OCI-LY3 (cell line): Measurements from ENCODE around the gene CASP10.
"Not testable (repeated sequence)": the region's sequence is repeated elsewhere in the genome, so short reads cannot be mapped to it uniquely, and the experiment has no call there.

Source experiments
- H2AFZ ChIP-seq: fragments of 200-600, 300-600 bp; shearing (Covaris generic); 2 replicates; pipeline ENCODE4 v1.6.0; 2014; ENCODE audit warnings: antibody characterized with exemption, low read depth, low read length
- H3K27ac ChIP-seq: fragments of 200-600, 300-600 bp; sonication (generic); 2 replicates; pipeline ENCODE4 v1.5.1; 2014; ENCODE audit warnings: mild to moderate bottlenecking, low read length, moderate library complexity, mixed read lengths
- H3K27me3 ChIP-seq: fragments of 200-600, 300-600 bp; sonication (generic); 2 replicates; pipeline ENCODE4 v1.6.1; 2014; ENCODE audit warnings: low read depth, low read length, mixed read lengths
- H3K36me3 ChIP-seq: fragments of 200-600, 300-600 bp; sonication (generic); replicated peaks from 2 replicates; pipeline ENCODE3; 2014; ENCODE audit warnings: low read depth, low read length, mixed read lengths
- H3K4me1 ChIP-seq: fragments of 300-600, 200-600 bp; sonication (generic); 2 replicates; pipeline ENCODE4 v1.6.1; 2014; ENCODE audit warnings: low read length, mixed read lengths
- H3K4me2 ChIP-seq: fragments of 200-600, 300-600 bp; sonication (generic); 2 replicates; pipeline ENCODE4 v1.6.1; 2014; ENCODE audit warnings: low read length, mixed read lengths
- H3K4me3 ChIP-seq: fragments of 300-600, 200-600 bp; sonication (generic); 2 replicates; pipeline ENCODE4 v1.5.1; 2014; ENCODE audit warnings: antibody characterized with exemption, mild to moderate bottlenecking, low read length, moderate library complexity
- H3K79me2 ChIP-seq: fragments of 300-600, 200-600 bp; shearing (Covaris generic); 2 replicates; pipeline ENCODE4 v1.6.1; 2014; ENCODE audit warnings: mild to moderate bottlenecking, low read length, mixed read lengths
- H3K9ac ChIP-seq: fragments of 300-600, 200-600 bp; shearing (Covaris generic); 2 replicates; pipeline ENCODE4 v1.6.0; 2014; ENCODE audit warnings: mild to moderate bottlenecking, low read length, moderate library complexity
- H3K9me3 ChIP-seq: fragments of 200-600, 300-600 bp; shearing (Covaris generic); 2 replicates; pipeline ENCODE4 v1.6.1; 2014; ENCODE audit warnings: low read length, mixed read lengths; ENCODE audit not compliant: insufficient read depth
- H4K20me1 ChIP-seq: fragments of 200-600, 300-600 bp; sonication (generic); 2 replicates; pipeline ENCODE4 v1.6.1; 2016; ENCODE audit warnings: low read length, mixed read lengths; ENCODE audit not compliant: insufficient read depth
- CTCF ChIP-seq: fragments of 200-600, 300-600 bp; sonication (generic); IDR thresholded peaks from 2 replicates; pipeline ENCODE4 v1.5.1; 2014; ENCODE audit warnings: antibody characterized with exemption, low read length, low read depth
- EZH2phosphoT487 ChIP-seq: fragments of 200-600 bp; shearing (Covaris generic); IDR thresholded peaks from 2 replicates; pipeline ENCODE4 v1.6.1; 2018; ENCODE audit warnings: antibody characterized with exemption, mixed run types, low read depth

CASP10 gene

GRCh38 chr2:201235860-201236811 is 53.2 kb downstream of the CASP10 start:
- H4K20me1 ChIP-seq = peaks cover 25% of the 10 kb centered on the region
- peaks cover 50% of the 10 kb centered on the region for H3K79me2 ChIP-seq
- H3K4me2 ChIP-seq = peak overlapping the region; percentile 71
- H2AFZ ChIP-seq = no peak overlapping the region
- peak; percentile 80 for TF ChIP-seq CTCF
- TF ChIP-seq EZH2phosphoT487 = no peak
- H3K9ac ChIP-seq = peak overlapping the region; percentile 92
- no peaks in the 10 kb centered on the region for H3K9me3 ChIP-seq
- peaks cover 28% of the 10 kb centered on the region for H3K4me1 ChIP-seq
- H3K27ac ChIP-seq = 0 out of 2 replicates have a peak overlapping the region, but pooled peaks have one; percentile 5
- H3K36me3 ChIP-seq = peaks cover 33% of the 10 kb centered on the region
- peak overlapping the region; percentile 90 for H3K4me3 ChIP-seq
- no peaks in the 10 kb centered on the region for H3K27me3 ChIP-seq

- Histone ChIP-seq H3K4me2 (no peak overlapping the region), H2AFZ (no peak overlapping the region), H3K27ac (no peak overlapping the region), H4K20me1 (peaks cover 25% of the 10 kb centered on the region), H3K9ac (no peak overlapping the region), H3K4me1 (peaks cover 23% of the 10 kb centered on the region), H3K36me3 (peaks cover 41% of the 10 kb centered on the region), H3K27me3 (no peaks in the 10 kb centered on the region), H3K9me3 (no peaks in the 10 kb centered on the region), H3K4me3 (no peak overlapping the region), H3K79me2 (peaks cover 50% of the 10 kb centered on the region)
- TF ChIP-seq CTCF (no peak), EZH2phosphoT487 (no peak)
These were observed 54.7 kb downstream of the CASP10 start for GRCh38 chr2:201237486-201238123.

- not testable (repeated sequence) for H2AFZ ChIP-seq, H3K4me3 ChIP-seq, H3K4me2 ChIP-seq, H3K27ac ChIP-seq, H3K9me3 ChIP-seq, H3K27me3 ChIP-seq, H3K9ac ChIP-seq
- H4K20me1 ChIP-seq = peaks cover 25% of the 10 kb centered on the region
- peaks cover 22% of the 10 kb centered on the region for H3K4me1 ChIP-seq
- H3K36me3 ChIP-seq = peaks cover 41% of the 10 kb centered on the region
- peaks cover 43% of the 10 kb centered on the region for H3K79me2 ChIP-seq
These were observed 56.4 kb downstream of the CASP10 start for GRCh38 chr2:201239167-201239935.

- no peak overlapping the region for H3K4me2 ChIP-seq
- peaks cover 15% of the 10 kb centered on the region for H3K79me2 ChIP-seq
- H3K9ac ChIP-seq = no peak overlapping the region
- peaks cover 30% of the 10 kb centered on the region for H3K36me3 ChIP-seq
- H3K27me3 ChIP-seq = no peaks in the 10 kb centered on the region
- TF ChIP-seq CTCF (no peak), EZH2phosphoT487 (no peak)
- no peak overlapping the region for H2AFZ ChIP-seq
- H3K27ac ChIP-seq = no peak overlapping the region
- 0 out of 2 replicates have a peak, but pooled peaks cover 5% of the 10 kb centered on the region for H4K20me1 ChIP-seq
- no peak overlapping the region for H3K4me3 ChIP-seq
- H3K4me1 ChIP-seq = peaks cover 25% of the 10 kb centered on the region
- H3K9me3 ChIP-seq = no peaks in the 10 kb centered on the region
These were observed 59.8 kb downstream of the CASP10 start for GRCh38 chr2:201242571-201243277.
